ENCODE measurements around the gene ADGRF5.

GRCh38 chr6:46893648-46894047 lies 28.1 kb downstream of the ADGRF5 start:
- peak in 1 of 3 donors; percentile 17 for TF ChIP-seq POLR2AphosphoS5 (IDR thresholded peaks at IDR 0.05)
- no peak for TF ChIP-seq CTCF (IDR thresholded peaks at IDR 0.05 in 8 of 11, conservative IDR thresholded peaks at IDR 0.05 in 3 of 11)
